HTR-8/SVneo (cell line): ENCODE data around the gene ILF3.
A peak's percentile ranks its signal among the peaks of the same experiment; 100 is the strongest.

Experiments used
- DNase-seq: peaks from one replicate; pipeline ENCODE4 v3.0.0; 2011; ENCODE audit warnings: low spot score, mixed read lengths; ENCODE audit not compliant: insufficient read length
- FAIRE-seq: peaks from 2 replicates; lab custom pipeline; 2011; peaks lifted over from hg19 to GRCh38; lab: Jason Lieb, UNC

The ILF3 gene

DNA sequence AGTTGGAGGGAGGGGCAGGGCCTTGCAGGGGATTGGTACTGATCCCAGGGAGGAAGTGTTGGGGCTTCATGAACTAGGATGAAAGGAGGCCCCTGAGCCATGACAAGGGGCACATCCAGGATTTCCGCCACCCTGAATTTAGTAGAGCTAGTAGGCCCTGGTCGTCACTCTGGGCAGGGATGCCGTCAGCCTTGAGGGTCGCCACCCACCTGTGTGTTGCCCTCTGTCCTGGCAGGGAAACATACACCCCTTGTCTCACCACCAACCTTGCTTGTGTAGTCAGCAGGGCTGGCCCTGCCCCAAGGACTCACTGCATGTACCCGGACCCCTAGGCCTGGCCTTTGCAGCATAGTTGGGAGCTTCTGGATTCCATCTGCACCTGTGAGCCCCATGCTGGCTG is 37.7 kb downstream of the ILF3 start:
- no peak for DNase-seq
- FAIRE-seq: no peak

DNA sequence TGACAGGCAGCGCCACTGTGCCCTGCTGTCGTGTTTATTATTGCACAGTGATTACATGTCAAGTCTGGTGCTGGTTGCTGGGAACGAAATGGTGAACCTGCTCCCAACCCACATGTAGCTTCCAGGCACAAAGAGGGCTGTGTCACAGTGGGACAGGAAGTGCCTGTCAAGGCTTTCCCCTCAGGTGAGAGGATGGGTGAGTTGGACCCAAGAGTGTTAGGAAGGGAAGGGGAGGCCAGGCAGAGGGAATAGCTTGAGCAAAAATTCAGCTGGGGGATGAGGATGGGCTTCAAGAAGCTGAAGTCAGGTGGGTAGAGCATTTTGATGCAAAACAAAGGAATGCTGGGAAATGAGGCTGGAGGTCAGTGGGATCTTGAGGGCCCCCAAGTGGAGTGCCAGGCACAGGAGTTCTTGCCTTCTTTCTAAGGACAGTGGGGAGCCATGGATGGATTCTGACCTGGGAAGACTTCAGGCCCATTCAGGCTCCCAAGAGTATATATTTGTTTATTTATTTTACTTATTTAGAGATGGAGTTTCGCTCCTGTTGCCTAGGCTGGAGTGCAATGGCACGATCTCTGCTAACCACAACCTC is 38.6 kb downstream of the ILF3 start:
- FAIRE-seq (peak; percentile 33), DNase-seq (no peak)

DNA sequence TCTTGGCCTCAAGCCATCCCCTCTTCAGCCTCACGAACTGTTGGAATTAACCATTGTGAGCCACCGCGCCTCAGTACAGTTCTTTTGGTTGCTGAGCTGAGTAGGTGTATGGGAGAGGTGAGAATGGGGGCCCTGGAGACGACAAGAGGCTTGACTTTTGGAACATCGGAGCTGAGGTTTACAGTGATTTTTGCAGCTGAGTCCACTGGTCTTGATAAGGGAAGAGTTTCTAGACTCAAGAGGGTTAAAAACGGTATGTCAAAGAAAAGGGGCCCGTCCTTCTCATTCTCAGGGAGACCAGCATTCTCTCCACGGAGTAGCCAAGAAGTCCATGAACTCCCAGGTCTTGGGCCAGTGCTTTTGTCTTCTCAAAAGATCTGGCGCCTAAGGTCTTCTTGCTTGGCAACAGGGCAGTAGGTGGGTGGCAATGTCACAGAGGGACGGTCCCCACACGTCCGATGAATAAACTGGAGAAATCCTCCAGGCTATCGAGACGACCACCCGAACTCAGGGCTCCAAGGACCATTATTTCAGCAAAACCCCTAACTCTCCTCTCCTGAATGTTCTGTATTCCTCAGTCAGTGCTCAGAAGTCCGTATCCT is 40.7 kb downstream of the ILF3 start:
- DNase-seq (no peak), FAIRE-seq (no peak)

DNA sequence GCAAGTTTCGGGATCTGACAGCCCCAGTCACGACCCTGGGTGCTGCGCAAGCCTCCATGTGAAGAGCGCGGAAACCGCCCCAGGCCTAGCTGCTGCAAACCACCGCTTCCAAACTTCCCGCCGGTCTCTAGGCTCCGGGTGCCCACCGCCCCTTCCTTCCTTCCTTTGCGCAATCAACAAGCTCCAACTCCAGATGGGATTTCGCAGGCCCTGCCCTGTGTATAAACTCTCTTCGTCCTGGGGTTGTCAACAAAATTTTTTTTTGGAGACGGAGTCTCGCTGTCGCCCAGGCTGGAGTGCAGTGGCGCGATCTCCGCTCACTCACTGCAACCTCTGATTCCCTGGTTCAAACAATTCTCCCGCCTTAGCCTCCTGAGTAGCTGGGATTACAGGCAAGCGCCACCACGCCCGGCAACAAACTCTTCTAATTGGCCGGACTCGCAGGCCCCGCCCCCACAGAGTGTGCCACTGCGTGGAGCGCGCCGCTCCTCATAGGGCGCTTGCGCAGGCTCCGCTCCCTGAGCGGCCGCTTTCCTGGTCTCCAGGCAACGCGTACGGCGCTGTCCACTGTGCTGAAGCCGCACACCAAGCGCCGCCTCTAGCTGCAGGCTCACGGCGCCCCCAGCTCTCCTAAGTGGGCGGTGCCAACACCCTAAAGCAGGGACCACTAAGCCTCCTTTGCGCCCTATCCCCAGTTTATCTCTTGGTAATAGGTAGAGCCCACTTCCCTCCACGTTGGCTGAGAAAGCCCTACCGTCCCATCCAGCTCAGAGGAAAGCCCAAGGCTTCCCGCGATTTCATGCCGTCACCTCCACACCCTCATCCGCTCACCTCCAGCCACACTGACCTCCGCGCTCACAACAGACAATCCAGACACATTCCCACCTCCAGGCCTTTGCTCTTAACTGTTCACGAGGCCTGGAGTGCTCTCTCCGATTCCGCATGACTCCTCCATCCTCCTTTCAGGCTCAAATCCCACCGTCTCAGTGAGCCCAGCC is 41.6 kb downstream of the ILF3 start:
- DNase-seq: peak; percentile 97

DNA sequence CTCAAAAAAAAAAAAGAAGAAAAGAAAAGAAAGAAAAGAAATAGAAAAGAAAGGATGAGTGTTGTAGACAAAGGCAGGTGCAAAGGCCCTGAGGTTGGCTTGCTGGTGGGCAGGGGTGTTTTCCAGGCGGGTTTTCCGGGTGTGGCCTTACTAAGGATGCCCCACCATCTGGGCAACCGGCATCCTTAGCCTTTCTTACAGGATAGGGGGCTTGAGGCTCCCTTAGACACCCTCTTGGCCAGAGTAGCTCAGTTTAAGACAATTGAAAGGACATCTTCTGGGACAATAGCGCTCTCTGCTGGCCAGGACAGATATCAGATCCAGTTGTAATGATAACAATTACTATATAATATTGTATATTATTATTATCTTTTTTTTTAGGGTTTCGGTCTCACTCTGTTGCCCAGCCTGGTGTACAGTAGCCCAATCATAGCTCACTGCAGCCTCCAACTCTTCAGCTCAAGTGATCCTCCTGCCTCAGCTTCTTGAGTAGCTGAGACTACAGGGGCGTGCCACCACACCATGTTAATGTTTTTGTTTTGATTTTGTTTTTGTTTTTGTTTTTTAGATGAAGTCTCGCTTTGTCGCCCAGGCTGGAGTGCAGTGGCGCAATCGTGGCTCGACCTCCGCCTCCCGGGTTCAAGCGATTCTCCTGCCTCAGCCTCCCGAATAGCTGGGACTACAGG is 45.6 kb downstream of the ILF3 start:
- peak; percentile 77 for DNase-seq
- FAIRE-seq: no peak

More for the DNA sequence above, 41.6 kb downstream of the ILF3 start:
- peak; percentile 64 for FAIRE-seq

DNA sequence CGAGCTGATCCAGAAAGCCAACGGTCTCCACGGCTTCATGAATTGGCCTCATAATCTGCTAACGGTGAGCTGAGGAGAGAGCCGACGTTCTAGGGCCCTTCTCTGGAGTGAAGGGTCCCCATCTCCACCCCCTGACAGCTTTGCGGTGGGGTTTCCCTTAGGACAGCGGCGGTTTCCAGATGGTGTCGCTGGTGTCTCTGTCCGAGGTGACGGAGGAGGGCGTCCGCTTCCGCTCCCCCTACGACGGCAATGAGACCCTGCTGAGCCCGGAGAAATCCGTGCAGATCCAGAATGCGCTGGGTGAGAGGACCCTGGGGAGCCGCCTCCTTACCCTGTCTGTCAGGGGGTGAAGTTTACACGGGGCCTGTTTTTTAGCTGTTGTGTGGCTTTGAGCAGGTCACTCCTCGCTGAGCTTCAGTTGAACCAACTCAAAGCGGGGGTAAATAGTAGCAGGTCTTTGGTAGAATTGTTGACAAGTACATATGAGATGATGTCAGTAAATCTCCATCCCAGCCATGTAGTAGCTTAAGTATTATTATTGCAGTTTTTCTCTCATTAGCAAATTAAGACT is 47.9 kb downstream of the ILF3 start:
- FAIRE-seq (no peak), DNase-seq (peak; percentile 29)

DNA sequence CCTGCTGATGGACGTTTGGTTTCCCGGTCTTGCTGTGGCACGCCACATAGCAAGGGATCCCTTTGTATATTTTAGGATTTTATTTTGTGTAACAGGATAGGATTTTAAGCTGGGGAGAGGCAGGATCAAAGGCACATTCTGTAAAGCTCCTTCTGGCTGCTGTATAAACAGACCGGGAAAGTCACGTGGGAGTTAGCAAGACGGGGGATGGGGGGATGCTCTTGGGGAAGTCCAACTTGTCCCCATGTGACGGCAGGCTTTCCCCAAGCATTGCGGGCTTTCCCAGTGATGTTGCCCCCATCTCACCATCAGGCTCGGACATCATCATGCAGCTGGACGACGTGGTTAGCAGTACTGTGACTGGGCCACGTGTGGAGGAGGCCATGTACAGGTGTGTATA is 52.8 kb downstream of the ILF3 start:
- no peak for DNase-seq
- FAIRE-seq: no peak

DNA sequence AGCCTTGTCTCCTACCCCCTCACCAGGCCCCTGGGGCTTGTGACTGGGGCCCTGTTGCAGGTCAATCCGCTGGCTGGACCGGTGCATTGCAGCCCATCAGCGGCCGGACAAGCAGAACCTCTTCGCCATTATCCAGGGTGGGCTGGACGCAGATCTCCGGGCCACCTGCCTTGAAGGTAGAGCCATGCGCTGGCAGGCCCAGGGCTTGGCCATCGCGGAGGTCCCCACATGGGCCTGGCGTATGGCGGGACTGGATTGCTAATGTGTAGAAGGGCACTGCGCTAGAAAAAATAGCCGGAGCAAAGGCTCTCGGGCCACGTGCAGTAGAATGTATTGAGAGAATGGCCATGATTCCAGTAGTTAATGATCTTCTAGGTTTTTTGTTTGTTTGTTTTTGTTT is 53.3 kb downstream of the ILF3 start:
- no peak for DNase-seq
- FAIRE-seq: no peak

DNA sequence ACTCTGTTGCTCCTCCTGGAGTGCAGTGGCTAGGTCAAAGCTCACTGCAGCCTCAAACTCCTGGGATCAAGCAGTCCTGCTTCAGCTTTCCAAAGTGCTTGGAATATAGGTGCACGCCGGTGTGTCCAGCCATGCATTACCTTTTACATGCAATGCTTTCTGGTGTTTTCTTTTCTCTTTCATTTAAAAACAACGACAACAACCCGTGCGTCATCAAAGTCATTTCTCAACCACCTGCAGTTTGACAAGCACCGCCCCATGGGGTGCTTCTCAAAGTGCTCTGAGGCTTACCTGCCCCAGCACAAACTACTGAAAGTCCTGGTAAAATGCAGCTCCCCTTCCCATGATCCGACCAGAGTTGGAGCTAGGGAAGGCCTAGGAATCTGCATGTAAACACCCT is 54.1 kb downstream of the ILF3 start:
- FAIRE-seq (no peak), DNase-seq (no peak)

DNA sequence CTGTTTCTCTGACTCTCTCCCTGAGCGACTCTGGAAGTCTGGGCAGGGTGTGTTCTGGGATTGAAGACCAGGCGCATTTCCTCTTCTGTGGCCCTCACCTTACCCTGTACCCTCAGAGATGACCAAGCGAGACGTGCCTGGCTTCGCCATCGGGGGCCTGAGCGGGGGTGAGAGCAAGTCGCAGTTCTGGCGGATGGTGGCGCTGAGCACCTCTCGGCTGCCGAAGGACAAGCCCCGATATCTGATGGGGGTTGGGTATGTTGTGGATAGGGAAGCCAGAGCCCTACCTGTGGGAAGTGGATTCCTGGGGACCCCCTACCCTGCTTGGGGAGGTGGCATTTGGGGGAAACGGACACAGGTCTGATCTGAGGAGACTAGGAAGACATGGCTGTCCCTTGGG is 57.9 kb downstream of the ILF3 start:
- no peak for FAIRE-seq
- no peak for DNase-seq

DNA sequence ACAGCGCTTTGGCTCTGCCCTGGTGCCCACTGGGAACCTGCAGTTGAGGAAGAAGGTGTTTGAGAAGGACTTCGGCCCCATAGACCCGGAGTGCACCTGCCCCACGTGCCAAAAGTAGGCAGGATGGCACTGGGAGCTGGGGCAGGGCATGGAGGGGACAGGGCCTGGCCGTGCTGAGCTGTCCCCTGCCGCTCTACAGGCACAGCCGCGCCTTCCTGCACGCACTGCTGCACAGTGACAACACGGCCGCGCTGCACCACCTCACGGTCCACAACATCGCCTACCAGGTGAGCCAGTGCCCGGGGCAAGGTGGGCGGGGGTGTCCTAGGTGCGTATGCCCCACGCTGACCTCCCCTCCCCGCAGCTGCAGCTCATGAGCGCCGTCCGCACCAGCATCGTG is 58.6 kb downstream of the ILF3 start:
- DNase-seq (no peak), FAIRE-seq (no peak)

DNA sequence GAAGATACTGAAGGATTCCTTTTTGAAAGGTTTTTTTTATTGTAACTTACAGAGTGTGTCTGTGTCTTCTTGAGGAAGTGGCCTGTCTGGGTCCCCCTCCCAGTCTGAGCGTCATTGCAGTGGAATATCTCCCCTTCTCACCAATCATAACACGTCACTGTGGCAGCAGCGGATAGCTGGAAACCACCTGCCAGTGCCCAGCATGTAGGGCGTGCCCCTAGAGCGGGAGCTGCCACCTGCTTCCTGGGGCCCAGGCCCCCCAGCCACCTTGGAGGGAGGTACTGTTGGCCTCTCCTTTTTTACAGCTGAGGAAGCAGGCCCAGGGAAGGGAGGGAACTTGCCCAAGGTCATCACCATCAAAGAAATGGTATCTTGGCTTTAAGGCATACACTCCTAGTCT is 59.2 kb downstream of the ILF3 start:
- DNase-seq (no peak), FAIRE-seq (no peak)

DNA sequence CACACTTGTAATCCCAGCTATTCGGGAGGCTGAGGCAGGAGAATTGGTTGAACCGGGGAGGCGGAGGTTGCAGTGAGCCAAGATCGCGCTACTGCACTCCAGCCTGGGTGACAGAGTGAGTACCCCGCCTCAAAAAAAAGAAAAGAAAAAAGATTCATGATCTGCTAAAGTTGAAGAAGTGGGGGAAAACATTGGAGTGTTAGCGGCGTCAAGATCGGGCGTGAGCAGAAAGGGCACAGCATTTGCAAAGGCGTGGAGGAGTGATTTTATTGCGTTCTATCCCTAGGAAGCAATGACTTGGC is 62.9 kb downstream of the ILF3 start:
- FAIRE-seq (no peak), DNase-seq (no peak)

DNA sequence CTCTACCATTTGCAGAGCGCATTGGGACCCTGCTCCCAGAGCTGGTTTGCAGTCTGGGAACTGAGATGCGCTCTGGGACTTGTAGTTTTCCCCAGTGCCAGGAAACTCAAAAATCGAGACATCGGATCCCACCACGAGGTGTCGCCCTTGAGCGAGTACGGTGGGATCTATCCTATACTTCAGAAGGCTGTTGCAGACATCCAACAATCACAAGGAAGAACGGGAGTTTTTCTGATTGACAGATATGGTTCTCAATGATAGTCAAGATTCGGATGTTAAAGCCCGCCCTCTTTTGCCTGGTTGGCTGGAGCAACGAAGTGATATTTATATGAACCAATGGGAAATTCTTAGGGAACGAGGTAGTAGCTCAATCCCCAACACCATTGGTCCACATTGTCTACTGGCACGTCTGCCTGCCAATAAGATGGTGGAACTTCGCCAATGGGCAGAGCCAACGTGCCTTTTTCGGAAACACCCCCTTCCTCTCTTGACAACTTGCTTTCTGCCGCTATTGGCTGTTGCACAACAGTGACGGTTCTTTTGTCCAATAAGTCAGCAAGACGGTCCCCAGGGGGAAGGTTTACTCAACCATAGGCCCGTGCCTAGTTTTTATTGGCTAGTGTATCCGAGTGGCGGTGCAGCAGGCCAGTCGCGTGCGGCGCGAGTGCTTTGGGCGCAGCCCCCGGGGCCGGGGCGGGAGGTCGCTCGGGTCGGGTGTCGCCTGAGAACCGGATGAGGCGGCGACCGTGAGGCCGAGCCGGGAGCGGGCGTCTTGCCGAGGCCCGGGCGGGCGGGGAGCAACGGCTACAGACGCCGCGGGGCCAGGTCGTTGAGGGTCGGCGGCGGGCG is 63.4 kb downstream of the ILF3 start, which contains the start of gene DNM2:
Gene DNM2, plus strand, starts transcription at position 724 of the 849 bp plus-strand sequence. CDS start 164 bp downstream, outside the sequence.
- peak; percentile 99 for DNase-seq
- peak; percentile 86 for FAIRE-seq

DNA sequence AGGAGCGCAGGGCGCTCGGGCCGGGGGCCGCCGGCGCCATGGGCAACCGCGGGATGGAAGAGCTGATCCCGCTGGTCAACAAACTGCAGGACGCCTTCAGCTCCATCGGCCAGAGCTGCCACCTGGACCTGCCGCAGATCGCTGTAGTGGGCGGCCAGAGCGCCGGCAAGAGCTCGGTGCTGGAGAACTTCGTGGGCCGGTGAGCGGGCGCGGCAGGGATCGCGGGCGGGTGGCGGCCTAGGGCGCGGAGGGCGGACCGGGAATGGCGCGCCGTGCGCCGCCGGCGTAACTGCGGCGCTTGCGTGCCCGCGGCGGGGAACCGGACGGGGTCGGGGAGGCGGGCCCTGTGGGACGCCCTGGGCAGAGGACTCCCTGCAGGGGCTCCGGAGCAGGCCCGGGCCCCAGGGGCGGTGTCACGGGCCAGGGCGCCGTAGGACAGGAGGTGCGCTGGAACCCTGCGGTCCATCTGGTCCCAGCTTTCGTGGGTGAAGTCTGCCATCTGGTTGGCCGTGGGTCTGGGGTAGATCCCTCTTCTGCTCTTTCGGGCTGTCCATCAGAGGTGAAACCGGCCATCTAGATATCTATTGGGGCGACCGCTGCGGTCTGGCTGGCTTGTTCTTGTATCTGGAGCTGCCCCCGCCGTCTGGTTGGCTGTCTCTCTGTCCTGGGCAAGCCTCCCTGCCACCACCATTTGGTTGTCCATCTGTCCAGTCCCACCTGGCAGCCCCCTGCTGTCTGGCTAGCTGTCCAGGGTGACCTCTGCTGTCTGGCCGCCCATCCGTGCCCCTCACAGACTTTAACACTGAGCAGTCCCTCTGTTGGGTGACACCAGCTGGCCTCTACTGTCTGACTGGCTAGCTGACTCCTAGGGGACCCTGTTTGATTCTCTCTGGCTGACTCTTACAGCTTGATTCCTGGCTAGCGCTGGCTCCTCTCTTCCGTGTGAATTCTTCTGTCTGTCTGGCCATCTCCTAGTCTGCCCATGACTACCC is 64.4 kb downstream of the ILF3 start:
- DNase-seq (no peak), FAIRE-seq (peak; percentile 54)

DNA sequence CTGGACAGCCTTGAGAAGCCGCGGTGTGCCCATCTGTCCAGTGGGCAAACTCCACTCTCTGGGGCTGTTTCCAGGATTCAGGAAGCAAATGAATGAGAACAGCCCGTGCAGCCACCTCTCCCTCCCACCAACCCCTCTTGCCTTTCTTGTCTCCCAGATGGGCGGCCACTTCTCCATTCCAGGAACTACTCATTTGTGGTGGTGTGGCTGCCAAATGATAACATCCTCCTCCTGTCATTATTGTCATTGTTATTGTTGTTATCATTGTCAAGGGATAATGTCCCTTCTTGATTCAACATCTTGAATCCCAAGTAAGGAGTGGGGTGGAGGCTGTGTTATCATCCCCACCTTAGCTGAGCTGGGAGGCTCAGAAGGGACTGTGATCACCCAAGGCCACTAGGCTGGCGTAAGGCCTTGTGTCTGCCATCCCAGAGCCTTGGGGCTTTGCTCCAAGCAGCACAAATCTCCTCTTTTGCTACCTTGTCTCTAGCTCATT is 65.4 kb downstream of the ILF3 start:
- DNase-seq: no peak
- no peak for FAIRE-seq

DNA sequence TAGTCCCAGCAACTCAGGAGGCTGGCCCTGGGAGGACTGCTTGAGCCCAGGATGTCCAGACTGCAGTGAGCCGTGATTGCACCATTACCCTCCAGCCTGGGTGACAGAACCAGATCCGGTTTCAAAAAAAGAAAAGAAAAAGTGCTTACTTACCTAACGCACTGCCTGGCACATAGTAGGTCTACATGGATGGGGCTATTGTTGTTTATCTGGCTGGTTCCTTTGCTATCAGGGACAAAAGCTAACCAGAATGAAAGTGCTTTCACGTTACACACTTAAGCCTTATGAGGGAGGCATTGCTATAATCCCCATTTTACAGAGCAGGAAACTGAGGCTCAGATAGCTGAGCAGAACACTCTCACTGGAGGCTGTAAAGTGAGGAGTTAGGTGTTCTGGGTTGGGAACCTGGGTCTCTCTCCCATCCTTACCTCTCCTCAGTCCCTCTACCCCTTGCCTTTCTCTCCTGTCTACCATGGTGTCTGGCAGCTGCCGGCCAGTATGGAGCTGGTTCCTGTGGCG is 66.5 kb downstream of the ILF3 start:
- DNase-seq: no peak
- no peak for FAIRE-seq

DNA sequence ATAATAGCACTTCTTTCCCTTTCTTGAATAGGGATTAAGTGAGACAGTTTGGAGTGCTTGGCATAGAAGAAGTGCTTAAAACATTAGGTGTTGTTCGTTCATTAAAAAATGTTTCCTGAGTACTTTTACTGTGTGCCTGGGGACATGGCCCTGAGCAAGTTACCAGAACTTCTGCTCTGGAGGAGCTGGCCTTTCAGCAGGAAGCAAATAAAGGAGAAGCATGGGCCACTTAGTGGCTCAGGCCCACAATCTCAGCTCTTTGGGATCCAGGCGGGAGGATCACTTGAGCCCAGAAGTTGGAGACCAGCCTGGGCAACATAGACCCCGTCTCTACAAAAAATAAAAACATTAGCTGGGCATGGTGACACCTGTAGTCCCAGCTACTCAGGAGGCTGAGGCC is 69.4 kb downstream of the ILF3 start:
- DNase-seq (no peak), FAIRE-seq (no peak)
